ENCODE measurements around the gene AVL9.
"Not testable (repeated sequence)": the region's sequence is repeated elsewhere in the genome, so short reads cannot be mapped to it uniquely, and the experiment has no call there.

Gene AVL9

DNA sequence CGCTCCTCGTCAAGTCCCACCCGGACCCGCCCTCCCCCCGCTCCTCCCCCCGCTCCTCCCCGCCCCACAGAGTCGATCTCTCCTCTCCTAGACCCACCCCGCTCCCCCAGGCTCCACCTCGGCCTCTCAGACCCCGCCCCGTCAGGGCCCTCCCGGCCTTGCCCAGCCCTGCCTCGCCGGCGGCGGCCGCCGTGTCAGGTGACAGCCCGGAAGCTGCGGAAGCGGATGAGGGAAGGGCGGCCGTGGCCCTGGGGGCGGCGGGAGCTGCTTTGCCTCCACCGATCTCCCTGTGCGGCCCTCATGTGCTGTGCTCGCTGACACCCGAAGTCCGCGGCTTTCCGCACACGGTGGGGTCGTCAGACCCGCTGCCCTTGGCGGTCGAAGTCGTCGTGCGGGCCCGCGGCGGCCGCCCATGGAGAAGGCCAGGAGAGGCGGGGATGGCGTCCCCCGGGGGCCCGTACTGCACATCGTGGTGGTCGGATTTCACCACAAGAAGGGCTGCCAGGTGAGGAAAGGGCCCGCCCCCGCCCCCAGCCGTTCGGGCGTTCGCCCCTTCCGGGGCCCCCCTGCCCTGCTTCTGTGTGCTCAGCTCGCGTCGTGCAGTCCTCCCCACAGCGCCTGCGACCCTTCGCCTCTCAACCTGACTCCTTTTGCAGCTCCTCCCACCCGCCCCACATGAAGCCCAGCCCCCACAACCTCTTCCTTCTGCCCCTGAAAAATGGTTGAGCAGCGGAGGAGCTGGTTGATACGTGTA, at the start of gene AVL9:
Gene AVL9 (plus strand): TSS at position 192 of the 754 bp plus-strand sequence. CDS start 221 bp downstream, at position 413.
- peak; percentile 78 for DNase-seq (ENCODE audit: low read depth)

- DNase-seq (ENCODE audit: low read depth), result no peak
These were observed 48.1 kb upstream of the AVL9 start for GRCh38 chr7:32447218-32447617.

GRCh38 chr7:32453341-32454011, 41.8 kb upstream of the AVL9 start:
- no peak for DNase-seq (ENCODE audit: low read depth)

DNA sequence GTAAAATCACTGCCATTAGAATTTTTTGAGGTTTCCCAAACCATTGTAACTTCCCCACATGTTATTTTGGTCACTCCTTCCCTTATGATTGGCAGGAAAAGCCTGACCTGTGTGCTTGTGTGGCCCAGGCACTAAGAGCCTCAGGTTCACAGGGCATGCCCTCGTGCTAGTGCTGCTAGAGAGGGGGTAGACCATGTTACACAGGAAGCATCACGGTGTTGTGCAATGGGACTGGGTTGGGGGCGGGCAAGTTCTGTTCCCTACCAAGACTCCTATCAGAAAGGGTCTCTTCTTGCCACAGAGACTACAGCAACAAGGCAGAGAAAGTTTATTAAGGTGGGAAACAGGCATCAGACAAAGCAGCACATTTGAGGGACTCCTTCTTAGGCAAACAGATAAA, 37.3 kb upstream of the AVL9 start:
- no peak for DNase-seq (ENCODE audit: low read depth)

DNA sequence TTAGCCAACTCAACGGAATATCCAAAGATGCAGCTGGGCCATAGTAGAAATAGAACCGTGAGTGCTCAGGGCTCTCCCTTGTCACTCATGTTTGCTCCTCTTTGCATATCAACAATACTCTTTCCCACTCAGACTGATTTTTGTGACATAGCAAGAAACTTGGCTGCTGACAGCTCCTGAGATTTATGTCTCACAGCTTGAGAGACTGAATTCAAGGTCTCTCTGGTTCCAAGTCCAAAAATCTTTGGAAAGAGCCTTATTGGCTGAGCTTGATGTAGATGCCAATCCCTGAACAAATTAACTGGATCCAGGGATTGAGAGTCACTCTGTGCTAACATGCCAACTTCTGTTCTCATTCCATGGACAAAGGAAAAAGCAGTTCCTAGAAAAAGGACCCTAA, 35.5 kb upstream of the AVL9 start:
- DNase-seq (ENCODE audit: low read depth), result no peak

GRCh38 chr7:32461484-32461883, 33.8 kb upstream of the AVL9 start:
- no peak for DNase-seq (ENCODE audit: low read depth)

DNA sequence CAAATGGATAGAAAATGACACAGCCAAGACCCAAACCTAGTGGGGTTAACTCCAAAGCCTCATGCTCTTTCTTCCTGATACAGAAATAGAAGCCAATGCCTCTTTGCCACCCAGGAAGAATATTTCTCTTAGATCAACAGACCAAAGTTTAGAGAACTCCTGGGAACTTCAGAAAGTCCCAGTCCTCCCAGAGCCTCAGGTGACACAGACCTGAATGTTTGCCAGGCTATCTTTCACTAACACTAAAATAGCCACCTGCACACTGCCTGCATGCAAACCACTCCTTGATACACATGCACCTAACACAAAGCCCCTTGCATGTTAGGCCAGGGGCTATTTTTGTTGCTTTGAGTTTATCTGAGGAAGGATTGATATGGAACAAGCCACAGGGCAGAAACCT, 32.8 kb upstream of the AVL9 start:
- DNase-seq (ENCODE audit: low read depth), result no peak

DNA sequence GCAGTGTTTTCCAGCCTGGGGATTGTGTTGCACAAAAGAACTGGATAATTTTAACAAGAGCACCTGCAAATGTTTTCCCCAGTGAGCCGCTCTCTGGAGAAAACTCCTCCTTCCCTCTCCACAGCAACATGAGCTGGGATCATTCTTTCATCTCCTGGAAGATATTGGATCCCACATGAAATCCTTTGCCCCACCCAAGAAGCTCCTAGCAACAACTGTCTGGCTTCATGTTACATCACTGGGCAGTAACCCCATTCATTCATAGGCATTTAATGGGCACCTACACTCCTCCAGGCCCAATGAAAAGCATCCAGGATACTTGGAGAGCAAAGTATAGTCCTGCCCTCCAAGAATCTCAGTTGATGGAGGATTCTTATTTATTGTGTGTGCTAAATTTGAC, 32.3 kb upstream of the AVL9 start:
- no peak for DNase-seq (ENCODE audit: low read depth)

DNA sequence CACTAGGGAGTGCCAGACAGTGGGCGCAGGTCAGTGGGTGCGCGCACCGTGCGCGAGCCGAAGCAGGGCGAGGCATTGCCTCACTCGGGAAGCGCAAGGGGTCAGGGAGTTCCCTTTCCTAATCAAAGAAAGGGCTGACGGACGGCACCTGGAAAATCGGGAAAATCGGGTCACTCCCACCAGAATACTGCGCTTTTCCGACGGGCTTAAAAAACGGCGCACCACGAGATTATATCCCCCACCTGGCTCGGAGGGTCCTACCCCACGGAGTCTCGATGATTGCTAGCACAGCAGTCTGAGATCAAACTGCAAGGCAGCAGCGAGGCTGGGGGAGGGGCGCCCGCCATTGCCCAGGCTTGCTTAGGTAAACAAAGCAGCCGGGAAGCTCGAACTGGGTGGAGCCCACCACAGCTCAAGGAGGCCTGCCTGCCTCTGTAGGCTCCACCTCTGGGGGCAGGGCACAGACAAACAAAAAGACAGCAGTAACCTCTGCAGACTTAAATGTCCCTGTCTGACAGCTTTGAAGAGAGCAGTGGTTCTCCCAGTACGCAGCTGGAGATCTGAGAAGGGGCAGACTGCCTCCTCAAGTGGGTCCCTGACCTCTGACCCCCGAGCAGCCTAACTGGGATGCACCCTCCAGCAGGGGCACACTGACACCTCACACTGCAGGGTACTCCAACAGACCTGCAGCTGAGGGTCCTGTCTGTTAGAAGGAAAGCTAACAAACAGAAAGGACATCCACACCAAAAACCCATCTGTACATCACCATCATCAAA, 30.5 kb upstream of the AVL9 start:
- not testable (repeated sequence) for DNase-seq (ENCODE audit: low read depth)

GRCh38 chr7:32470004-32470403, 25.3 kb upstream of the AVL9 start:
- DNase-seq (ENCODE audit: low read depth), result not testable (repeated sequence)

DNA sequence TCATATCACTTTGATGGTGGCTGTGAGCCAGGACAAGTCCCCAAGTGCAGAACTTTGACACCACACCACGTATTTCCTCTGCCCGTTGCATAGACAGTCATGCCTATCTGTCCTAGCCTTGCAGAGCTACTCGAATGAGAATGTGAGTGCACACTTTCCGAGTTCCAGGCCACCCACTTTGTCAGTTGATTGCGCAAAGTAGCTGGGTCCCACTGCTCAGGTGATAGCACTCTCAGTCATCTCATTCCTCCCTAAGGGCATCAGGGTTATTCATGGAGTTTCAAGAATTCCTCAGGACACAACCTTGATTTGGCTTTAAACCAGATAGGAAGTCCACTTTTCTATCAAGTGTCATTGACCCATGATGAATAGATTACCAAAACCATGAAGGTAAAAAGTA, 24.4 kb upstream of the AVL9 start:
- no peak for DNase-seq (ENCODE audit: low read depth)

DNA sequence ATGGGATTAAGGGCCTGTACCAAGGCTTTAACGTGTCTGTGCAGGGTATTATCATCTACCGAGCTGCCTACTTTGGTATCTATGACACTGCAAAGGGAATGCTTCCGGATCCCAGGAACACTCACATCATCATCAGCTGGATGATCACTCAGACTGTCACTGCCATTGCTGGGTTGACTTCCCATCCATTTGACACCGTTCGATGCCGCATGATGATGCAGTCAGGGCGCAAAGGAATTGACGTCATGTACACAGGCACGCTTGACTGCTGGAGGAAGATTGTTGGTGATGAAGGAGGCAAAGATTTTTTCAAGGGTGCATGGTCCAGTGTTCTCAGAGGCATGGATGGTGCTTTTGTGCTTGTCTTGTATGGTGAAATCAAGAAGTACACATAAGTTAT, 23.3 kb upstream of the AVL9 start:
- DNase-seq (ENCODE audit: low read depth), result no peak

GRCh38 chr7:32474008-32474407, 21.3 kb upstream of the AVL9 start:
- no peak for DNase-seq (ENCODE audit: low read depth)

DNA sequence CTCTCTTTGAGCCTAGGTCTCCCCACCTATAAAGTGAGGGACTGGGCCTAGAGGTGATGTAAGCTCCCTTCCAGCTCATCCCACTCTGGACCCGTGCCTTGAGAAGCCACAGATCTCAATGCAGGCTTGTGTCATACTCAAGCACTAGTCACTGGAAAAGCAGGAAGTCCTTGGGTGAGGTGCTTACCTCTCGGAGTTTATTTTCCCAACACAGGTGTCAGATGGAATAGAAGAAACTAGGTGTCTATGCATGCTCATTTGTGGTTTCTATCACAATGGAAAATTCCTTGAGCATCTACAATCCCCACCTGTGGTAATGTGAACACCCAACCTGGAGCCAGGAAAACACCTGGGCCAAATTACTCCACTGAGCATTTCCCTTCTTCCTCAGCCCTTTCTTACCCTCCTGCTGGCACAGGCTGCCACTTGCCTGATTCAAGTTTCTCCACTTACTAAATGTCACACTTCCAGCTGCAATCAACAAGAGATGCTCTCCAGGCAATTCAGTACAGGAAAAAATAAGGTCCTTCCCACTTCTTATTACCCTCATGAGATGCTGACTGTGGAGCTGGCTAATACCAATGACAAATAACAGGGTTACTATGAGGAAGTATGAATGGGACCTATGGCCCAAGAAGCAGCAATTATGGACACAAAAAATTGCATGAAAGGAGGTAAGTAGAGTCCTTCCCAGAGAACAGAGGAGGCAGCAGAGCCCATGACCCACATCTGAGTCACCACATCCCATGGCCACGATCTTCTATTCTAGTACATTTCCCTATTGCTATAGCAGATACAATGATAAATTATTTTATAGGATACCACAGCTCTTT, 18.3 kb upstream of the AVL9 start:
- no peak for DNase-seq (ENCODE audit: low read depth)

DNA sequence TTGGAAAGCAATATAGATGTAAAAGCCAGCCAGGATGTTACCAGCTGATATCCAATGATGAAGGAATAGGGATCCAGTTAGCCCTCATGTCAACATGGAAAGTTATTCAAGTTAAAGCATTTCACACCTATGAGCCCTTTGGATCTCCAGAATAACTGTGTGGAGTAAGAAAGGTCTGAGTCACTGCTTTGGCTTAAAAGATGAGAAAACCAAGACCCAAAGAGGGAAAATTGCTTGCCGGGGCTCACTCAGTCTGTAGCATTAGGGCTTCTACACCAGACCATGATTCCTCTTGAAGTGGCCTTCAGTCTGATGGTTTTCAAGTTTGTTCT, 17.7 kb upstream of the AVL9 start:
- DNase-seq (ENCODE audit: low read depth), result no peak

DNA sequence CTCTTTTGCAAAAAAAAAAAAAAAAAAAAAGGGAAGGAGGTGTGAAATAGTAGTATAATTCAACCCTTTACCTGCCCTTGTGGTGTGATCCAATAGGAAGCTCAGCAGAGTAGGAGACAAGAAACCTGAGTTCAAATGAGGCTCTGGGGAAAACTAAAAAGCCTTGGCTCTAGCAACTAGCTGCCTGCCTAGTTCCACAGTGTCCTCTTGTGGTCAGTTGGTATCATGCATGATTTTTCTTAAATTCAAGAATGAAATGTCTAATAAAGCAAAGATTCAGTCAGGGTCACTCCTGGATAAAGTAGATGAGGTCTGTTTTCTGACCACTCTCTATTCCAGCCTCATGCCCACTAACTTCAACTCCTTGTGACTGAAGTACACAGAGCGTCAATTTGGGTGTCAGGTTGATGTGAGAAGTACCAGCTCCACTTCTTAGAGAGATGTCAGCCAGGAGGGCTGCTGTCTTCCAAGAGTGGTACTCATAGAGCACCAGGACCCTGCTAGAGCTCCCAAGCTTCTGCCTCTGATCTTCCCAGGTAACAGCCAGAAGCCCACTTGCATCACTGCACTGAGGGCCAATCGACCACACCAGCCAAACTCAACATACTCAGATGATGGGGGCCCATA, 15.6 kb upstream of the AVL9 start:
- no peak for DNase-seq (ENCODE audit: low read depth)

- DNase-seq (ENCODE audit: low read depth), result no peak
These were observed 14.1 kb upstream of the AVL9 start for GRCh38 chr7:32481176-32481575.

- DNase-seq (ENCODE audit: low read depth), result no peak
These were observed 13.4 kb upstream of the AVL9 start for GRCh38 chr7:32481921-32482320.

DNA sequence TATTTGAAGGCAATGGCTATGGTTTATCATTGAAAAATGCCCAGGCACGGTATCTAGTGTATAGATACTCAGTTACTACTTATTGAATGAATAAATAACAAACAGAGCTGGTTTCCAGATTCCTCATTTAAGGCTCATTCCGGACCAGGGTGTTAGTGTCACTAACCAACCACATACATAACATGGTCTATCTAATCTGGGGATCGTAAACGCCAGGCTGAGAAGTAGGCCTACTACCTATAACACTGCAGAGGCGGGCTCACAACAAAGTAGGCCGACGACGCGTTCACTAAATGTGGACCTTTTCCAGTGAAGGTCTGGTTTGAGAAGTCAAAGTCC, 5.5 kb upstream of the AVL9 start:
- no peak for DNase-seq (ENCODE audit: low read depth)

- peak; percentile 71 for DNase-seq (ENCODE audit: low read depth)
These were observed 5.0 kb upstream of the AVL9 start, which contains the start of gene LSM5 for GRCh38 chr7:32490127-32490796. Gene LSM5 (minus strand): TSS chr7:32490380. CDS start chr7:32490365, 15 bp downstream.

DNA sequence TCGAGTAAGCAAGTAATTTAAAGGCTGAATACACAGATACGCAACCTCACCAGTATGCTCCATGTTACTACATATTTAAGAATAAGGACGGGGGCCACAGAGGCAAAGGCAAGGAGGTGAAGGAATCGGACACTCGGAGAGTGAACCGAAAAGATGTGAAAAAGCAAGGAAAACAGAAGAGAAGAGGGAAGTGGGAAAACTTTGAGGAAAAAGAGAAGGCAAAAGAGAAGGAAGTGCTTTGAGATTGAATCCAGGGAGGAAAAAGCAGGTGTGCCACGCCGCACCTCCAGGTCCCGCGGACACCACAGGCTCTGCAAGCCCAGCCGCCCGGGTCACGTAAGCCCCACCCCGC, 367 bp upstream of the AVL9 start:
- DNase-seq (ENCODE audit: low read depth), result no peak
